BJ (cell line): ENCODE data around the gene LENG8. TPM values are rescaled to one million over a fixed set of nuclear protein-coding genes. Genes with fewer than 3 reads are reported as not detected.

Experiments used
- CTCF ChIA-PET: fragments of 350-600 bp; formaldehyde crosslinking; extraction: SDS; loops from one replicate; lab custom pipeline; 2021; ENCODE audit warnings: antibody characterized with exemption, inconsistent platforms; lab: Yijun Ruan, JAX
- POLR2A ChIA-PET: fragments of 300-600 bp; sonication (Branson Sonifier 250); formaldehyde crosslinking; extraction: SDS; loops from one replicate; lab custom pipeline; 2021; ENCODE audit warnings: antibody characterized with exemption; lab: Charles Lee
- DNase-seq: peaks from one replicate; pipeline ENCODE4 v3.0.0-alpha.2; 2011; ENCODE audit warnings: low read depth
- H3K27me3 ChIP-seq: 2 replicates; pipeline ENCODE4 v1.6.0; 2011; ENCODE audit warnings: low read length; ENCODE audit not compliant: control insufficient read depth, insufficient read depth
- H3K36me3 ChIP-seq: 2 replicates; pipeline ENCODE4 v1.5.1; 2011; ENCODE audit warnings: low read length; ENCODE audit not compliant: control insufficient read depth, insufficient read depth
- H3K4me3 ChIP-seq: 2 replicates; pipeline ENCODE4 v1.5.1; 2011; ENCODE audit warnings: low read depth, mild to moderate bottlenecking, control low read depth, low read length
- CTCF ChIP-seq: IDR thresholded peaks from 2 replicates; pipeline ENCODE4 v1.5.1; 2011; ENCODE audit warnings: low read depth, mild to moderate bottlenecking, control low read depth, inconsistent platforms, low read length, moderate library complexity; ENCODE audit not compliant: insufficient read depth
- polyA minus RNA-seq: library from RNA; depleted of rRNA, polyadenylated mRNA; stranded (reverse); fragments of >200 nt; gene quantifications from 2 replicates; pipeline ENCODE4 v1.2.3, GENCODE V29; 2011; rRNA and poly(A)+ RNA removed
- polyA plus RNA-seq: library from polyadenylated mRNA; depleted of rRNA; stranded (reverse); fragments of >200 nt; gene quantifications from 2 replicates; pipeline ENCODE4 v1.2.3, GENCODE V29; 2011; rRNA removed

LENG8 gene
- 23.5 and 39.5 TPM in 2 replicates for polyA plus RNA-seq
- 21.0 and 28.0 TPM in 2 replicates for polyA minus RNA-seq

DNA sequence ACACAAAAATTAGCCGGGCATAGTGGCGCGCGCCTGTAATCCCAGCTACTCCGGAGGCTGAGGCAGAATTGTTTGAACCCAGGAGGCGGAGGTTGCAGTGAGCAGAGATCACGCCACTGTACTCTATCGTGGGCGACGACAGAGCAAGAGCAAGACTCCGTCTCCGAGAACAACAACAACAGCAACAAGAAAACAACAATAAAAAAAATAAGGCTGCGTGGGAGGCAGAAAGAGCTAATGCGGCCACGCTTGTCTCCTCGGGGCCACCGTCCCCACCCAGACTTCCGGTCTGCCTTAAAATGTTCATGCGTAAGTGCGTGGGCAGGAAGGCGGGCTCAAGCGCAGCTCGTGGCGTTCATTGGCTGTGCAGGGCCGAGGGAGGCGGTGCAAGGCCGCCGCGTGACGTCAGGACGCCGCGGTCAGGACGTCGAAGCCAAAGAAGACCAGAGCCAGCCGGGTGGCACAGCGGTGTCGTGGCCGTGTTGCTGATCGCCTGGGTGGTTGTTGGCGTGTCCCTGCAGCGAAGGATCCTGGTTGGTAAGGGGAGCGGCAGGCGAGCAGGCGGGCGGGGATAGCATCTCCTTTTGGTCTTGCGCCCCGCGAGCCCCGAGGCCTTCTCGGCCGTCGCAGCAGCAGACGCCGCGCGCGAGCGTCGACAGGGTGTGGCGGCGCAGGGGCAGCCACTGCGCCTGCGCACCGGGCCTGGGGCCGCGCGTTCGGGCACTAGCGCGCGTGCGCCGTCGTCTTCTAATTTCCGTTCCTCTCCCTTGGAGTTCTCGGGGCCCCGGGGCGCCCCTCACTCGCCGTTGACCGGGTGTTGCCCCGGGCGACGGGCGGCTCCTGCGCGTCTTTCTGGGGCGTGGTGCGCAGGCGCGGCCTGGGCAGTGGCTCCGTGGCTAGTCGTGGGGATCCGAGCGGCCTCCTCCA lies at the start of gene LENG8:
Gene LENG8, plus strand, starts transcription at position 426 of the 927 bp plus-strand sequence. CDS start 2,146 bp downstream, outside the sequence.
- no peak for TF ChIP-seq CTCF
- CTCF ChIA-PET, result interaction anchor here (0.7 to 1.6 kb wide), 5 partner anchors 9 to 57 kb away, joined by 3 to 8 read pairs (median 3); partner anchors contain the start of genes CDC42EP5 and LENG9
- peak within 1 kb of the TSS; percentile 97 for H3K4me3 ChIP-seq
- DNase-seq, result peak; percentile 89
- H3K27me3 ChIP-seq, result no peaks in the 10 kb centered on the region
- POLR2A ChIA-PET, result interaction anchor here (0.8 to 1.0 kb wide), 5 partner anchors 15 to 928 kb away, joined by 3 to 9 read pairs (median 3); partner anchors contain the start of gene LENG9
- peaks cover 27% of the 10 kb centered on the region for H3K36me3 ChIP-seq

DNA sequence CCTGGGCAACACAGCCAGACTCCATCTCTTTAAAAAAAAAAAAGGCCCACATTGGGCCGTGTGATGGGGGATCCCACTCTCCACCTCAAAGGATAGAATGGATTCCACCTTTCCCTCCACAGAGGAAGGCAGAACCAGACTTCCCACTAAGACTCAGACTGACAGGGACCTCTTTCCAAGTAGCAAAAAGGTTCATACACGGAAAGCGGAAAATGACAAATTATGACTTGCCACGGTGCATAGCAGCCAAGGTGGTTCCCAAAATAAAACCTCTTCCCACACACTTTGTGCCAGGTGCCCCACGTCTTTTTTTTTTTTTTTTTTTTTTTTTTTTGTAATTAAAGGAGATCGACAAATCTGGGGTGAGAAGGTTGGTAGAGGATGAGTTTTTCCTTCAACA lies 48.1 kb upstream of the LENG8 start:
- Histone ChIP-seq H3K27me3 (no peaks in the 10 kb centered on the region), H3K36me3 (no peaks in the 10 kb centered on the region), H3K4me3 (no peak overlapping the region)
- TF ChIP-seq CTCF, result no peak
- no peak for DNase-seq
- ChIA-PET CTCF (no interaction called here), POLR2A (no interaction called here)

DNA sequence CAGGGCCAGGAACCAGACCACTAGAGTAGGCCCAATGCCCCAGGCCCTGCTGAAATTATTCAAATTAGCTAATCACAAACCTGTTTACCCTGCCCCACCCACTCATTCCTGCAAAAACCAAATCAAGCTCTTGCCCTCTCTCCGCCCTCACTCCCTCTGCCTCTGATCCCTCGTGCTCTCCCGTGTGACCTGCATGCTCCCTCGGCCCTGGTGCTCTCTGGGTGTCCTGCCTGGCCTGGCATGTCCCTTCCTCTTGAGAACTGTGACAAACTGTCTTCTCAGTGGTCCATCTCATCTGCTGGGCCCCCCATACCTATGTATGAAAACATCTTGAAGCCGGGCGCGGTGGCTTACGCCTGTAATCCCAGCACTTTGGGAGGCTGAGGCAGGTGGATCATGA lies 45.9 kb upstream of the LENG8 start:
- H3K27me3 ChIP-seq, result no peaks in the 10 kb centered on the region
- POLR2A ChIA-PET, result no interaction called here
- no peak overlapping the region for H3K4me3 ChIP-seq
- CTCF ChIA-PET, result interaction anchor here (1.7 kb wide), 1 partner anchor 12 kb away, joined by 5 read pairs; no protein-coding TSS in a partner anchor
- H3K36me3 ChIP-seq, result no peaks in the 10 kb centered on the region
- DNase-seq, result no peak
- TF ChIP-seq CTCF, result no peak

- ChIA-PET POLR2A (no interaction called here), CTCF (no interaction called here)
- no peak overlapping the region for H3K4me3 ChIP-seq
- H3K27me3 ChIP-seq, result no peaks in the 10 kb centered on the region
- TF ChIP-seq CTCF, result no peak
- no peak for DNase-seq
- H3K36me3 ChIP-seq, result no peaks in the 10 kb centered on the region
Observed at GRCh38 chr19:54405628-54406027, 43.4 kb upstream of the LENG8 start.

- Histone ChIP-seq H3K36me3 (no peaks in the 10 kb centered on the region), H3K27me3 (no peaks in the 10 kb centered on the region), H3K4me3 (no peak overlapping the region)
- no peak for TF ChIP-seq CTCF
- DNase-seq, result no peak
- POLR2A ChIA-PET, result no interaction called here
- CTCF ChIA-PET, result interaction anchor here (1.0 kb wide), 1 partner anchor 17 kb away, joined by 3 read pairs; no protein-coding TSS in a partner anchor
Observed at GRCh38 chr19:54407780-54408179, 41.2 kb upstream of the LENG8 start.
